ENCODE data around the gene MGAT4D. TPM values are rescaled to one million over a fixed set of nuclear protein-coding genes. Genes with fewer than 3 reads are reported as not detected.
A peak's percentile ranks its signal among the peaks of the same experiment; 100 is the strongest.

Gene MGAT4D
- not detected in 2 replicates for total RNA-seq (ENCODE audit: low replicate concordance)
- long read RNA-seq: 0 reads

DNA sequence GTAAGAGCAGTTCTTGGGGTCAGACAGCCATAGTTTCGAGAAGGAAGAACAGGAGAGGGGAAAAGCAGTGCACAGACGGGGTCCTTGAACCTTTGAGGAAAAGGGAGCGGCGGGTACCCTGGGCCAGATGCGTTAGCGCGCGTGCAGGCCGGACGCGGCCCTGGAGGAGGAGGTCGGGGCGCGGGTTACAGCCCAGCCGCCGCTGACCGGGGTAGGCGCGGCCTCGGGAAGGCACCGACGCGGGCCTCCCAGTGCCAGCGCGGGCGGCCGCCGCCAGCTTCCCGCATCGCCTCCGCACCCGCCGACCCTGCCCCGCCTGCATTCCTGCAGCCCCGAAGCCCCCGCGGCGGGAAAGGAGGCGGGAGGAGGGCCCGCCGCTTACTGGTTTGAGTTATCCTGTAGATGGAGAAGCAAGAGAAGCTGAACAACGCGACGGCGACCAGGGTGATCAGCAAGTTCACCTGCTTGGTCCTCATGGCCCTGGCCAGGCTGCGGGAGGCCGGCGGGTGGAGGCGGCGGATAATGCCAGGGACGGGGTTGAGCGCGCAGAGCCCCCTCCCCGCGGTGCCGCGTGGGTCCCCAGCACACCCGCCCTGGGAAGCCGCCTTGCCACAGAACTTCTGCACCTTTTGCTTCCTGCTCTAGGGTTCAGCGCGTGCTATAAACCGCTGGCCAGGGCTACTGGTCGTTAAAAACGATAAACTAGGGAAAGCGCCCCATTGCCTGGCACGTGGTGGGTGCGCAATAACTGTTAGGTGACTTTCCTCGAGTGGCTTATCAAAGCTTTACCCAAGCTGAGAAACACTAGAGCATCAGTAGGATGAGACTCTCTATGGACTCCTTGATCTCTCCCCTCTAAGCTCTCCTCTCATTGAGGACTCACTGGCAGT lies at the start of gene MGAT4D:
Gene MGAT4D, minus strand, starts transcription at position 547 of the 890 bp plus-strand sequence. Its CDS starts 71 bp downstream, at position 476.
- H3K4me1 Mint-ChIP-seq (ENCODE audit: unreplicated experiment): no peaks in the 10 kb centered on the region
- no peak within 1 kb of the TSS for H3K27ac Mint-ChIP-seq
- H3K27me3 Mint-ChIP-seq: peaks cover 75% of the 10 kb centered on the region
- TF ChIP-seq, protein P1, sequence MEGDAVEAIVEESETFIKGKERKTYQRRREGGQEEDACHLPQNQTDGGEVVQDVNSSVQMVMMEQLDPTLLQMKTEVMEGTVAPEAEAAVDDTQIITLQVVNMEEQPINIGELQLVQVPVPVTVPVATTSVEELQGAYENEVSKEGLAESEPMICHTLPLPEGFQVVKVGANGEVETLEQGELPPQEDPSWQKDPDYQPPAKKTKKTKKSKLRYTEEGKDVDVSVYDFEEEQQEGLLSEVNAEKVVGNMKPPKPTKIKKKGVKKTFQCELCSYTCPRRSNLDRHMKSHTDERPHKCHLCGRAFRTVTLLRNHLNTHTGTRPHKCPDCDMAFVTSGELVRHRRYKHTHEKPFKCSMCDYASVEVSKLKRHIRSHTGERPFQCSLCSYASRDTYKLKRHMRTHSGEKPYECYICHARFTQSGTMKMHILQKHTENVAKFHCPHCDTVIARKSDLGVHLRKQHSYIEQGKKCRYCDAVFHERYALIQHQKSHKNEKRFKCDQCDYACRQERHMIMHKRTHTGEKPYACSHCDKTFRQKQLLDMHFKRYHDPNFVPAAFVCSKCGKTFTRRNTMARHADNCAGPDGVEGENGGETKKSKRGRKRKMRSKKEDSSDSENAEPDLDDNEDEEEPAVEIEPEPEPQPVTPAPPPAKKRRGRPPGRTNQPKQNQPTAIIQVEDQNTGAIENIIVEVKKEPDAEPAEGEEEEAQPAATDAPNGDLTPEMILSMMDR (conservative IDR thresholded peaks at IDR 0.05): no peak
- H3K9me3 Mint-ChIP-seq: no peaks in the 10 kb centered on the region
- no peaks in the 10 kb centered on the region for H3K36me3 Mint-ChIP-seq
- peak within 1 kb of the TSS; percentile 78 for H3K4me3 Mint-ChIP-seq
- DNase-seq (ENCODE audit: extremely low spot score, unreplicated experiment): peak; percentile 70

DNA sequence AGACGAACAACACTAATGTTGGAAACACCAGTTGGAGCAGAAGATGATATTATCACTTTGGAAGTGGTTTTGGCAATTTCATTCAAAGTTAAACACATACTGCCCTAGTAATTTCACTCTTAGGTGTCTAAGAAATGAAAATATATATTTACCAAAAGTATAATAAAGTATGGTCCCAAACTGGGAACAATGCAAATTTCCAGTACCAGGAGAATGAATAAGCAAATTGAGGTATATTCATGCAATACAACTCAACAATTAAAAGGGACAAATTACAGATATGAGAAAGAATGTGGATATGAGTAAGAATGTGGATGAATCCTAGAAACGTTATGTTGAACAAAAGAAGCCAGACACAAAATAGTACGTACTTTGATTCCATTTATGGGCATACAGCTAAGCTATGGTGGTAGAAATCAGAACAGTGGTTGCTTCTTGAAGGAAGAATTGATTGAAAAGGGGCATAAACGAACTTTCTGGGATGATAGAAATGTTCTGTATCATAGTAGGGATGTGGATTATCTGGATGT lies 35.9 kb upstream of the MGAT4D start:
- Mint-ChIP-seq H3K36me3 (peaks cover 16% of the 10 kb centered on the region), H3K4me1 (ENCODE audit: unreplicated experiment) (no peaks in the 10 kb centered on the region), H3K27me3 (no peaks in the 10 kb centered on the region), H3K9me3 (no peaks in the 10 kb centered on the region), H3K4me3 (no peak overlapping the region), H3K27ac (no peak overlapping the region)
- TF ChIP-seq, protein P1 (conservative IDR thresholded peaks at IDR 0.05): no peak
- no peak for DNase-seq (ENCODE audit: extremely low spot score, unreplicated experiment)

DNA sequence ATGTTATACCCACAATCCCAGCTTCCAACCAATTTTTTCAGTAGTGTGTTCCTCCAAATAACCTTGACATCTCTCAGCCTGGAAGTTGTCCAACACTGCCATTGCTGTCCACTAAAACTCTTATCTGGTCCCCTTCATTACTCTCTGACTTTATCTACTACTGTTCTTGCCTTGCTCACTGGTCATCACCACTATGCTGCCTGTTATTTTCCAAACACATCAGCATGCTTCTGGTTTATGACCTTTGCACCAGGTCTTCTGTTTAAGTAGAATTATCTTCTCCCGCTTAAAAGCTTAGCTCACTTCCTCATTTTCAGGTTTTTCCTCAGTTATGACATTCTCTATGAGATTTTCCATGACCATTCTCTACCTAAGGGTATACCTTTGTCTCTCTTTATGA lies 31.3 kb upstream of the MGAT4D start:
- Mint-ChIP-seq H3K27ac (no peak overlapping the region), H3K4me3 (no peak overlapping the region), H3K9me3 (no peaks in the 10 kb centered on the region), H3K4me1 (ENCODE audit: unreplicated experiment) (peaks cover 7% of the 10 kb centered on the region), H3K36me3 (peaks cover 23% of the 10 kb centered on the region), H3K27me3 (no peaks in the 10 kb centered on the region)
- DNase-seq (ENCODE audit: extremely low spot score, unreplicated experiment): no peak
- TF ChIP-seq, protein P1 (conservative IDR thresholded peaks at IDR 0.05): no peak

DNA sequence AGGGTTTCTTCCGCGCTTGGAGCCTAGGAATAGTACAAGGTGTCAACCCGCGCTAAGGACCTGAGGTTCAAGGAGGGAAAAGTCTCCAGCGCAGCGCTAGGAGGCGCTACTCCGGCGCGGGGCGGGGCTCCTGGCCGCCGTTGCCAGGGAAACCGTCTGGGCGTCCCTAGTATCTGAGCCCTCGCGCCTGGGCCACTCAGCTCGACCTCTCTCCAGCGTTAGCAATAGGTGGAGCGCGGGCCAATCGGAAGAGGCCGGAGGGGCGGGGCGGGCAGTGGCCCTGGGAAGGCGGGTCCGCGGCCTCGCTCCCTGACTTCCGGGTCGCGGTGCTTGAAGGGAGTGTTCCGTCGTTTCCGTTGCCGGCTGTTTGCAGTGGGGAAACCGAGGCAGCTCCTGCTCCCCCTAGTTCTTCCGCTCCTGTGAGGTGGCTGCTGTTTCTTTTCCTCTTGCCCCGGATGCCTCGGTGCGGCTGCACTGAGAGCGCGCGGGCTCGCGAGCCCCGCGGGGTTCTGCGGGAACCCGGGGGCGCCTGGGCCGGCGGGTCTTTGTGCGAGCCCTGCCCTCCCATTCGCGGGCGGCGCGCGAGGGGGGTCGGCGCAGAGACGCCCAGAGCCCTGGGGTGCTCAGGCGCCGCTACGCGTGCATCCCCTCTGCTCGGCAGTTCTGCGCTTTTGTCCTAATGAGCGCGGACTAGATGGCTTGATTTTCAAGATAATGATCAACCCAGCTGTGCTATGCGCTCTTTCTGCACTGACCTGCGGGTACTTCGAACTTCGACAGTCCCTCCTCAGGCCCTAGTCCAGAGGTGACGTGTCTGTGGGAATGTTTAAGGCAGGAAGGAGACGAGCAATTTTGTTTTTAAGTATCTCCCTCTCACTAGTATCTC lies 26.0 kb upstream of the MGAT4D start, which contains the start of gene ELMOD2:
Gene ELMOD2, plus strand, starts transcription at position 312 of the 886 bp plus-strand sequence. CDS start 1,261 bp downstream, outside the sequence.
- Mint-ChIP-seq H3K4me3 (peak within 1 kb of the TSS; percentile 91), H3K4me1 (ENCODE audit: unreplicated experiment) (peaks cover 10% of the 10 kb centered on the region), H3K27me3 (no peaks in the 10 kb centered on the region), H3K36me3 (peaks cover 19% of the 10 kb centered on the region), H3K27ac (peak within 1 kb of the TSS; percentile 86), H3K9me3 (no peaks in the 10 kb centered on the region)
- DNase-seq (ENCODE audit: extremely low spot score, unreplicated experiment): peak; percentile 97
- TF ChIP-seq, protein P1 (conservative IDR thresholded peaks at IDR 0.05): peak; percentile 97

DNA sequence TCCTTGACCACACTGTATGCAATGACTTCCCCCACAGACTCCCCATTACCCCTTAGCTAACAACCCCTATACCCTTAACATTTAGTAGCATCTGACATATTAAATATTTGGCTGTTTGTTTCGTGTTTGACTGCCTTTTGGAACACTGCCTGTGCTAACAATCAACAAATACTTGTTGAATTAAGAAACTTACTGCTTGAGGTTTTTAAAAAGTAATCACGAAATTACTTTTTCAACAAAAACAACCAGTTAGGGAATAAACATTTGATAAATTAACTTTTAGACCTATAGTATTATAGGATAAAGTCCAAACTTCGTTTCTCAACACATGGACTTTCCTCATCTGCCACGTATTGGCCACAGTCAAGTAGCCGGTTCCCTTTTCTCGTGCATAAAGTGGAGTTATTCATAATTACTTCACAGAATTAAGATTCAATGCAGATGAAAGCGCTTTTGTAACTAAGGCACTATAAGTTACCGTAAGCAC lies 25.3 kb upstream of the MGAT4D start:
- Mint-ChIP-seq H3K36me3 (peaks cover 19% of the 10 kb centered on the region), H3K4me3 (peak overlapping the region; percentile 91), H3K4me1 (ENCODE audit: unreplicated experiment) (peaks cover 10% of the 10 kb centered on the region), H3K9me3 (no peaks in the 10 kb centered on the region), H3K27me3 (no peaks in the 10 kb centered on the region), H3K27ac (peak overlapping the region; percentile 86)
- TF ChIP-seq, protein P1 (conservative IDR thresholded peaks at IDR 0.05): no peak
- DNase-seq (ENCODE audit: extremely low spot score, unreplicated experiment): no peak

All from type B pancreatic cell (in vitro differentiated cells).